ENCODE data around the gene CALCR.
A peak's percentile ranks its signal among the peaks of the same experiment; 100 is the strongest.
"Not testable (repeated sequence)": the region's sequence is repeated elsewhere in the genome, so short reads cannot be mapped to it uniquely, and the experiment has no call there.

CALCR gene

GRCh38 chr7:93574646-93575554 lies at the start of gene CALCR:
Gene CALCR, minus strand, starts transcription at chr7:93574724. Its CDS starts 87,743 bp downstream, at chr7:93486981.
- DNase-seq = no peak

GRCh38 chr7:93623816-93624215 lies 49.3 kb upstream of the CALCR start:
- DNase-seq = no peak

GRCh38 chr7:93622036-93623033 lies 47.8 kb upstream of the CALCR start:
- DNase-seq = peak; percentile 2

- DNase-seq = no peak
These were observed 46.3 kb upstream of the CALCR start for GRCh38 chr7:93620864-93621263.

- no peak for DNase-seq
These were observed 45.5 kb upstream of the CALCR start for GRCh38 chr7:93620057-93620456.

GRCh38 chr7:93601363-93601762 lies 26.8 kb upstream of the CALCR start:
- no peak for DNase-seq

GRCh38 chr7:93594250-93594649 lies 19.7 kb upstream of the CALCR start:
- DNase-seq = no peak

GRCh38 chr7:93592588-93593266 lies 18.2 kb upstream of the CALCR start:
- no peak for DNase-seq

- not testable (repeated sequence) for DNase-seq
These were observed 16.9 kb upstream of the CALCR start for GRCh38 chr7:93591224-93592050.

GRCh38 chr7:93586479-93586865 lies 11.9 kb upstream of the CALCR start:
- DNase-seq = not testable (repeated sequence)

- DNase-seq = not testable (repeated sequence)
These were observed 11.4 kb upstream of the CALCR start for GRCh38 chr7:93585694-93586478.

- DNase-seq = no peak
These were observed 4.9 kb upstream of the CALCR start for GRCh38 chr7:93579431-93579830.

GRCh38 chr7:93578762-93579161 lies 4.2 kb upstream of the CALCR start:
- DNase-seq = no peak

- no peak for DNase-seq
These were observed 1.3 kb upstream of the CALCR start for GRCh38 chr7:93575555-93576399.

GRCh38 chr7:93574269-93574645 lies 267 bp downstream of the CALCR start:
- DNase-seq = no peak

- no peak for DNase-seq
These were observed 5.3 kb downstream of the CALCR start for GRCh38 chr7:93569189-93569588.

- no peak for DNase-seq
These were observed 7.6 kb downstream of the CALCR start for GRCh38 chr7:93566876-93567275.

- DNase-seq = no peak
These were observed 10.9 kb downstream of the CALCR start for GRCh38 chr7:93563584-93563983.

- DNase-seq = no peak
These were observed 11.6 kb downstream of the CALCR start for GRCh38 chr7:93562936-93563335.

GRCh38 chr7:93562106-93562505 lies 12.4 kb downstream of the CALCR start:
- DNase-seq = no peak

Data from activated CD4-positive, alpha-beta T cell treated with anti-CD3 and anti-CD28 coated beads, Interleukin-2, amount 50 U/mL, for 16 hours (primary cell).